Neural cell (in vitro differentiated cells): Measurements from ENCODE around the gene BCKDK. TPM values are rescaled to one million over a fixed set of nuclear protein-coding genes. Genes with fewer than 3 reads are reported as not detected.

ENCODE experiments used
- H2AFZ ChIP-seq: fragments of 200-600, 300-800 bp; sonication (generic), shearing (Covaris generic); 2 replicates; pipeline ENCODE4 v1.6.0; 2014; ENCODE audit warnings: low read depth, mild to moderate bottlenecking, antibody characterized with exemption, low read length, moderate library complexity
- H3F3A ChIP-seq: fragments of 200-600 bp; shearing (Covaris generic); 2 replicates; pipeline ENCODE4 v1.6.1; 2016; ENCODE audit warnings: mild to moderate bottlenecking, moderate library complexity, mixed read lengths, antibody characterized with exemption, low read length; ENCODE audit not compliant: insufficient read depth, poor library complexity, severe bottlenecking
- H3K27ac ChIP-seq: fragments of 200-600, 300-800 bp; sonication (generic), shearing (Covaris generic); 2 replicates; pipeline ENCODE4 v1.5.1; 2014; ENCODE audit warnings: mild to moderate bottlenecking, low read length, moderate library complexity
- H3K27me3 ChIP-seq: fragments of 300-800, 200-600 bp; sonication (generic), shearing (Covaris generic); 2 replicates; pipeline ENCODE4 v1.6.0; 2014; ENCODE audit warnings: mild to moderate bottlenecking, low read depth, low read length, moderate library complexity; ENCODE audit not compliant: insufficient read depth
- H3K36me3 ChIP-seq: fragments of 300-800, 200-600 bp; sonication (generic), shearing (Covaris generic); 2 replicates; pipeline ENCODE4 v1.5.1; 2014; ENCODE audit warnings: mild to moderate bottlenecking, antibody characterized with exemption, low read length, moderate library complexity; ENCODE audit not compliant: insufficient read depth
- H3K4me2 ChIP-seq: fragments of 300-800, 200-600 bp; sonication (generic), shearing (Covaris generic); 2 replicates; pipeline ENCODE4 v1.6.0; 2014; ENCODE audit warnings: mild to moderate bottlenecking, low read length
- H3K4me3 ChIP-seq: fragments of 300-800, 200-600 bp; sonication (generic), shearing (Covaris generic); 2 replicates; pipeline ENCODE4 v1.5.1; 2014; ENCODE audit warnings: mild to moderate bottlenecking, low read length, moderate library complexity
- H3K79me2 ChIP-seq: fragments of 200-600 bp; shearing (Covaris generic); replicated peaks from 2 replicates; pipeline ENCODE4 v1.6.0; 2014; ENCODE audit warnings: mild to moderate bottlenecking, low read length, moderate library complexity; ENCODE audit not compliant: insufficient read depth
- H3K9ac ChIP-seq: fragments of 300-800, 200-600 bp; sonication (generic), shearing (Covaris generic); 2 replicates; pipeline ENCODE4 v1.6.1; 2016; ENCODE audit warnings: mild to moderate bottlenecking, low read length, mixed read lengths
- H3K9me2 ChIP-seq: fragments of 200-600 bp; shearing (Covaris generic); 2 replicates; pipeline ENCODE4 v1.6.1; 2016; ENCODE audit warnings: mild to moderate bottlenecking, low read length, mixed read lengths; ENCODE audit not compliant: insufficient read depth
- H3K9me3 ChIP-seq: fragments of 200-600, 300-800 bp; sonication (generic), shearing (Covaris generic); 2 replicates; pipeline ENCODE4 v1.6.1; 2016; ENCODE audit warnings: mild to moderate bottlenecking, mixed run types, low read length, moderate library complexity, mixed read lengths
- H4K20me1 ChIP-seq: fragments of 200-600 bp; shearing (Covaris generic); 2 replicates; pipeline ENCODE4 v1.6.1; 2016; ENCODE audit warnings: mild to moderate bottlenecking, mixed run types; ENCODE audit not compliant: insufficient read depth
- EP300 ChIP-seq: fragments of 450-650 bp; conservative IDR thresholded peaks from 2 replicates; pipeline ENCODE4 v1.6.1; 2014; ENCODE audit warnings: antibody characterized with exemption, mild to moderate bottlenecking, moderate library complexity; ENCODE audit not compliant: poor library complexity, severe bottlenecking
- EZH2 ChIP-seq: fragments of 200-600, 300-800 bp; shearing (Covaris generic), sonication (generic); IDR thresholded peaks from 2 replicates; pipeline ENCODE4 v1.6.1; 2014; ENCODE audit warnings: antibody characterized with exemption, low read length, borderline replicate concordance, mild to moderate bottlenecking; ENCODE audit not compliant: insufficient read depth, poor library complexity, severe bottlenecking
- MXI1 ChIP-seq: fragments of 450-650 bp; conservative IDR thresholded peaks from 2 replicates; pipeline ENCODE4 v1.6.1; 2014; ENCODE audit warnings: antibody characterized with exemption, mild to moderate bottlenecking; ENCODE audit not compliant: poor library complexity, severe bottlenecking
- POLR2AphosphoS5 ChIP-seq: IDR thresholded peaks from 2 replicates; pipeline ENCODE4 v1.6.1; 2012
- RAD21 ChIP-seq: fragments of 450-650 bp; conservative IDR thresholded peaks from 2 replicates; pipeline ENCODE4 v1.6.1; 2014; ENCODE audit warnings: antibody characterized with exemption, mild to moderate bottlenecking, moderate library complexity
- SMC3 ChIP-seq: fragments of 450-650 bp; conservative IDR thresholded peaks from 2 replicates; pipeline ENCODE4 v1.6.1; 2014; ENCODE audit warnings: antibody characterized with exemption, mild to moderate bottlenecking, moderate library complexity; ENCODE audit not compliant: poor library complexity
- TAF1 ChIP-seq: IDR thresholded peaks from 2 replicates; pipeline ENCODE4 v1.6.1; 2012; ENCODE audit warnings: low read depth
- polyA plus RNA-seq: library from polyadenylated mRNA; depleted of rRNA; stranded (reverse); fragments of >200 nt; gene quantifications from 2 replicates; pipeline ENCODE4 v1.2.3, GENCODE V29; 2014
- TF ChIP-seq, protein P1 (sequence below): IDR thresholded peaks from 2 replicates; pipeline ENCODE4 v1.6.1; 2012; ENCODE audit warnings: borderline replicate concordance
- TF ChIP-seq, protein P2 (sequence below): fragments of 450-650 bp; IDR thresholded peaks from 2 replicates; pipeline ENCODE4 v1.5.1; 2014; ENCODE audit warnings: antibody characterized with exemption, mild to moderate bottlenecking, moderate library complexity; ENCODE audit not compliant: poor library complexity, severe bottlenecking

BCKDK gene
- polyA plus RNA-seq, 1 donor from 2014 or later: 26.8 TPM

DNA sequence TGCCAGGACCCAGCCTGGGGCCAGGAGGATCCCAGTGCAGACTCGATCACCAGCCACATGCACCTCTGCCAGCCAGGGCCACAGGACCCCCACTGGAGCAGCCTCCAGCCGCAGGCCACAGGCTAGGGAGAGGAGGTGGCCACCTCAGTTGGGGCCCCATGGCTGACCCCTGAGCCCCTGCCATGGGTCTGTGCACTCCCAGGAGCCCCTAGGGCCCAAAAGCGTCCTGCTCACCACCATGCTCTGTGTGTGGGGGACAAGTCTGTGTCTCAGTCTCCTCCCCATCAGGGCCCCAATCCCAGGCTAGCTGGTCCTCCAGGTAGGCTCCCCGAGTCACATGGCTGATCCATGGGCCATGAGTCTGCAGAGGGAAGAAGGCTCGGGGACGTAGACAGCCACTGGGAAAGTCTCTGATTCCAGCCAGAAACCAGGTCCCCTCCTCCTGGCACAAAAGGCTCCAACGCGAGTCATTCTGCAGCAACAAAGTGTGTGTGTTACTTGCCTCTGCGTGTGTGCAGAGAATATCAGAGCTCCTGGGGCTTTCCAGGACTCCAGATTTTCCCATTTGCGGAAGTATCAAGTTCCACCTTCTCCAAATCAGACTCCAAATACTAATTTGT, 33.4 kb downstream of the BCKDK start:
- Histone ChIP-seq H3K36me3 (no peaks in the 10 kb centered on the region), H3K4me2 (no peak overlapping the region), H3K27ac (no peak overlapping the region), H3K79me2 (no peaks in the 10 kb centered on the region), H4K20me1 (no peaks in the 10 kb centered on the region), H3K9me2 (no peaks in the 10 kb centered on the region), H3K9me3 (no peaks in the 10 kb centered on the region), H3F3A (no peaks in the 10 kb centered on the region), H2AFZ (no peak overlapping the region), H3K9ac (peak overlapping the region; percentile 53), H3K27me3 (no peaks in the 10 kb centered on the region), H3K4me3 (peak overlapping the region; percentile 68)
- TF ChIP-seq SMC3: no peak
- no peak for TF ChIP-seq EP300
- TF ChIP-seq, protein P1, sequence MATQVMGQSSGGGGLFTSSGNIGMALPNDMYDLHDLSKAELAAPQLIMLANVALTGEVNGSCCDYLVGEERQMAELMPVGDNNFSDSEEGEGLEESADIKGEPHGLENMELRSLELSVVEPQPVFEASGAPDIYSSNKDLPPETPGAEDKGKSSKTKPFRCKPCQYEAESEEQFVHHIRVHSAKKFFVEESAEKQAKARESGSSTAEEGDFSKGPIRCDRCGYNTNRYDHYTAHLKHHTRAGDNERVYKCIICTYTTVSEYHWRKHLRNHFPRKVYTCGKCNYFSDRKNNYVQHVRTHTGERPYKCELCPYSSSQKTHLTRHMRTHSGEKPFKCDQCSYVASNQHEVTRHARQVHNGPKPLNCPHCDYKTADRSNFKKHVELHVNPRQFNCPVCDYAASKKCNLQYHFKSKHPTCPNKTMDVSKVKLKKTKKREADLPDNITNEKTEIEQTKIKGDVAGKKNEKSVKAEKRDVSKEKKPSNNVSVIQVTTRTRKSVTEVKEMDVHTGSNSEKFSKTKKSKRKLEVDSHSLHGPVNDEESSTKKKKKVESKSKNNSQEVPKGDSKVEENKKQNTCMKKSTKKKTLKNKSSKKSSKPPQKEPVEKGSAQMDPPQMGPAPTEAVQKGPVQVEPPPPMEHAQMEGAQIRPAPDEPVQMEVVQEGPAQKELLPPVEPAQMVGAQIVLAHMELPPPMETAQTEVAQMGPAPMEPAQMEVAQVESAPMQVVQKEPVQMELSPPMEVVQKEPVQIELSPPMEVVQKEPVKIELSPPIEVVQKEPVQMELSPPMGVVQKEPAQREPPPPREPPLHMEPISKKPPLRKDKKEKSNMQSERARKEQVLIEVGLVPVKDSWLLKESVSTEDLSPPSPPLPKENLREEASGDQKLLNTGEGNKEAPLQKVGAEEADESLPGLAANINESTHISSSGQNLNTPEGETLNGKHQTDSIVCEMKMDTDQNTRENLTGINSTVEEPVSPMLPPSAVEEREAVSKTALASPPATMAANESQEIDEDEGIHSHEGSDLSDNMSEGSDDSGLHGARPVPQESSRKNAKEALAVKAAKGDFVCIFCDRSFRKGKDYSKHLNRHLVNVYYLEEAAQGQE: no peak
- no peak for TF ChIP-seq RAD21
- TF ChIP-seq TAF1: no peak
- TF ChIP-seq POLR2AphosphoS5: no peak
- no peak for TF ChIP-seq EZH2
- TF ChIP-seq MXI1: no peak
- TF ChIP-seq, protein P2, sequence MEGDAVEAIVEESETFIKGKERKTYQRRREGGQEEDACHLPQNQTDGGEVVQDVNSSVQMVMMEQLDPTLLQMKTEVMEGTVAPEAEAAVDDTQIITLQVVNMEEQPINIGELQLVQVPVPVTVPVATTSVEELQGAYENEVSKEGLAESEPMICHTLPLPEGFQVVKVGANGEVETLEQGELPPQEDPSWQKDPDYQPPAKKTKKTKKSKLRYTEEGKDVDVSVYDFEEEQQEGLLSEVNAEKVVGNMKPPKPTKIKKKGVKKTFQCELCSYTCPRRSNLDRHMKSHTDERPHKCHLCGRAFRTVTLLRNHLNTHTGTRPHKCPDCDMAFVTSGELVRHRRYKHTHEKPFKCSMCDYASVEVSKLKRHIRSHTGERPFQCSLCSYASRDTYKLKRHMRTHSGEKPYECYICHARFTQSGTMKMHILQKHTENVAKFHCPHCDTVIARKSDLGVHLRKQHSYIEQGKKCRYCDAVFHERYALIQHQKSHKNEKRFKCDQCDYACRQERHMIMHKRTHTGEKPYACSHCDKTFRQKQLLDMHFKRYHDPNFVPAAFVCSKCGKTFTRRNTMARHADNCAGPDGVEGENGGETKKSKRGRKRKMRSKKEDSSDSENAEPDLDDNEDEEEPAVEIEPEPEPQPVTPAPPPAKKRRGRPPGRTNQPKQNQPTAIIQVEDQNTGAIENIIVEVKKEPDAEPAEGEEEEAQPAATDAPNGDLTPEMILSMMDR: no peak

GRCh38 chr16:31142109-31143010, 34.2 kb downstream of the BCKDK start:
- H2AFZ ChIP-seq: no peak overlapping the region
- no peaks in the 10 kb centered on the region for H3K79me2 ChIP-seq
- peak overlapping the region; percentile 68 for H3K4me3 ChIP-seq
- no peaks in the 10 kb centered on the region for H3K9me3 ChIP-seq
- no peaks in the 10 kb centered on the region for H3K27me3 ChIP-seq
- no peaks in the 10 kb centered on the region for H3K36me3 ChIP-seq
- no peak overlapping the region for H3K27ac ChIP-seq
- H3F3A ChIP-seq: no peaks in the 10 kb centered on the region
- H3K9ac ChIP-seq: peak overlapping the region; percentile 53
- H4K20me1 ChIP-seq: no peaks in the 10 kb centered on the region
- no peaks in the 10 kb centered on the region for H3K9me2 ChIP-seq
- H3K4me2 ChIP-seq: peak overlapping the region; percentile 55
- peak; percentile 83 for TF ChIP-seq SMC3
- TF ChIP-seq, protein P2: peak; percentile 97
- peak; percentile 50 for TF ChIP-seq MXI1
- TF ChIP-seq TAF1: no peak
- no peak for TF ChIP-seq EZH2
- TF ChIP-seq EP300: peak; percentile 30
- TF ChIP-seq RAD21: peak; percentile 76
- TF ChIP-seq, protein P1: no peak
- TF ChIP-seq POLR2AphosphoS5: no peak
